ENCODE results near the gene CHCHD3.
"Not testable (repeated sequence)": the region's sequence is repeated elsewhere in the genome, so short reads cannot be mapped to it uniquely, and the experiment has no call there.

The CHCHD3 gene

GRCh38 chr7:132943645-132944044 lies 138.2 kb downstream of the CHCHD3 start:
- DNase-seq, result no peak

- DNase-seq, result no peak
Measured at GRCh38 chr7:132942701-132943100, 139.2 kb downstream of the CHCHD3 start.

GRCh38 chr7:132941905-132942304 lies 140.0 kb downstream of the CHCHD3 start:
- no peak for DNase-seq

- no peak for DNase-seq
Measured at GRCh38 chr7:132941428-132941827, 140.5 kb downstream of the CHCHD3 start.

GRCh38 chr7:132940084-132940483 lies 141.8 kb downstream of the CHCHD3 start:
- DNase-seq, result no peak

- DNase-seq, result no peak
Measured at GRCh38 chr7:132939495-132939894, 142.4 kb downstream of the CHCHD3 start.

- DNase-seq, result no peak
Measured at GRCh38 chr7:132937286-132937685, 144.6 kb downstream of the CHCHD3 start.

- no peak for DNase-seq
Measured at GRCh38 chr7:132935608-132936007, 146.3 kb downstream of the CHCHD3 start.

- DNase-seq, result no peak
Measured at GRCh38 chr7:132934017-132934416, 147.9 kb downstream of the CHCHD3 start.

- DNase-seq, result no peak
Measured at GRCh38 chr7:132933072-132933458, 148.8 kb downstream of the CHCHD3 start.

- no peak for DNase-seq
Measured at GRCh38 chr7:132932296-132933071, 149.4 kb downstream of the CHCHD3 start.

GRCh38 chr7:132930881-132931280 lies 151.0 kb downstream of the CHCHD3 start:
- DNase-seq, result no peak

GRCh38 chr7:132929944-132930343 lies 151.9 kb downstream of the CHCHD3 start:
- DNase-seq, result not testable (repeated sequence)

- no peak for DNase-seq
Measured at GRCh38 chr7:132919771-132920170, 162.1 kb downstream of the CHCHD3 start.

- DNase-seq, result no peak
Measured at GRCh38 chr7:132915647-132916046, 166.2 kb downstream of the CHCHD3 start.

GRCh38 chr7:132910657-132911056 lies 171.2 kb downstream of the CHCHD3 start:
- no peak for DNase-seq

- DNase-seq, result no peak
Measured at GRCh38 chr7:132907380-132907940, 174.4 kb downstream of the CHCHD3 start.

- no peak for DNase-seq
Measured at GRCh38 chr7:132906193-132906835, 175.6 kb downstream of the CHCHD3 start.

- not testable (repeated sequence) for DNase-seq
Measured at GRCh38 chr7:132905136-132905535, 176.8 kb downstream of the CHCHD3 start.

- no peak for DNase-seq
Measured at GRCh38 chr7:132904209-132904608, 177.7 kb downstream of the CHCHD3 start.

GRCh38 chr7:132902294-132902693 lies 179.6 kb downstream of the CHCHD3 start:
- not testable (repeated sequence) for DNase-seq

GRCh38 chr7:132901241-132901640 lies 180.6 kb downstream of the CHCHD3 start:
- no peak for DNase-seq

- no peak for DNase-seq
Measured at GRCh38 chr7:132899833-132900232, 182.1 kb downstream of the CHCHD3 start.

- DNase-seq, result not testable (repeated sequence)
Measured at GRCh38 chr7:132898641-132899175, 183.2 kb downstream of the CHCHD3 start.

Measured in femur (tissue), 1 donor.